Activated CD8-positive, alpha-beta memory T cell treated with anti-CD3 and anti-CD28 coated beads, Interleukin-2, amount 50 U/mL, for 4 hours (primary cell): ENCODE measurements around the gene OPRL1.

Experiments
- DNase-seq: peaks from one replicate; pipeline ENCODE4 v3.0.0-alpha.2; 2020

OPRL1 gene

DNA sequence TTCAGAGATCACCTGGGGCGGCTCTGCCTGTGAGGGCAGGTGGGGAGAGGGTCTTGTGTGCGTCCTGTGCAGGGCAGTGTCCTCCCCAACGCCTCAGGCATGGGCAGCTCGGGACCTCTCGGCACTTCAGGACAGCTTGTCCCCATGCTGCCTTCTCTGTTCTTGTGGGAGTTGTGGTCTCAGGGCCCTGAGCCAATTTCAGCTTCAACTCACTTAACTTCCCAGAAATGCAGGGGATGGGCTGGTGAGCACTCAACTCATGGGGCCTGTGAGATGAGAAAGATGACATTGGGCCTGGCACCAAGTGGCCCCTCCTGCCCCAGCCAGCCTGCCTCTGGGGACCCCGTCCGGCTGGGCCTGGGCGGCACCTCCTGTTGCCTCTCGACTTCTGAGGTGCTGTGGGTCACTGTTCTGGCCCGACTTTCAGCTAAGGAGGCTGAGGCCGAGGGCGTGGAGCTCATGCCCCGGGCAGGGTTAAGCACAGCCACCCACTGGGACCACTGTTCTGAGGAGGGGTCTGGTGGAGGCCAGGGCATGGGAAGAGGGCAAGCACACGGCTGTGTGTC is 7.3 kb upstream of the OPRL1 start:
- no peak for DNase-seq

DNA sequence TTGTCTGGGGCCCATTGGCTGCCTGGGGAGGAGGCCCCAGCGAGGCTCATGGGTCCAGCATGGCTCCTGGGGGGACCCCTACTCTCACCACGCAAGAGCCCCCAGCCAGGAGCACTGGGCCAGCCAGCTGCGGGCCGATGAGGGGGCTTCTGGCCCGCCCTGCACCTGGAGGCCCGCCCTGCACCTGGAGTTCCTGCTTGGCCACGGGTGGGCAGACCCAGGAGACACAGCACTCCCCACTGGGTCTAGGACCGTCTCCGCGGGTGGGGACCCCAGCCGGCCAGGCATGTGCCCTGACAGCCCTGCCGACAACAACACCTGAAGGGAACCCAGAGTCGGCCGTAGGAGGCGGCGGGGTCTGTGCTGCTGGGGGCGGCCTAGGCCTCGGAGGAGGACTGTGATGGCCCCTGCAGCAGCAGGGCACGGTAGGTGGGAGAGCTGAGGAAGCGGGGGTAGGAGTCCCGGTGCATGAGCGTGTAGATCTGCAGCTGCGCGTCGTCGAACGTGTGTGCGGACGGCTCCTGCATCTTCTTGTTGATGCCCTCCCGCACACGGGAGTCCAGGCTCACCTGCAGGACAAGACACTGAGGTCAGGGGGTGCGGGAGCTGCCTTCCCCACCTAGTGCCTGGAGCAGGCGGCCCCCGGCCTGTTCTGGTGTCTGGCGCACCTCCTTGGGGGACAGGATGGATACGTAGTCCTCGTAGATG is 6.3 kb upstream of the OPRL1 start:
- no peak for DNase-seq

DNA sequence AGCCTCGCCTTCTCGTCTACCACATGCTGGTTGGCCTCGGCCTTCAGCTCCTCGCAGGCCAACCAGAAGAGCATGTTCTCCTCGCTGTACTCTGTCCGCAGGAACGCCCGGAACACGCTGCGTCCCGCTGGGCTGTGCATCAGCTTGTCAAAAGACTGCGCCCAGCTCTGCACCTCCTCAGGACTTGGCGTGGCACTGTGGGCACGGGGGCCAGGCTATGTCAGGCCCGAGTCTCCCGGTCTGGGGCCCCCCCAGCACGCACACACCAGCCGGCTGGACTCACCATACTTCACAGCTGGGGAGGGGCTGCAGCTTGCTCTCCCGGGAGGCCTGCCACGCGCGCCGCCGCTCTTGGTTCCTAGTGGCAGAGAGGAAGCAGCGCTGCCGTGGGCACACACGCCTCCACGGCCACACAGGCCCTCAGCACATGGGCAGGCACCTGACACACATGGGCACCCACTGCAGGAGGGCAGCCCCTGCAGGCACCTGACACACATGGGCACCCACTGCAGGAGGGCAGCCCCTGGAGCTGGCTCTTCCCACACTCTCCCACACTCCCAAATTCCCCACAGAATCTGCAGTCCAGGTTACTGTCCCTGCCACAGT is 5.6 kb upstream of the OPRL1 start:
- no peak for DNase-seq

DNA sequence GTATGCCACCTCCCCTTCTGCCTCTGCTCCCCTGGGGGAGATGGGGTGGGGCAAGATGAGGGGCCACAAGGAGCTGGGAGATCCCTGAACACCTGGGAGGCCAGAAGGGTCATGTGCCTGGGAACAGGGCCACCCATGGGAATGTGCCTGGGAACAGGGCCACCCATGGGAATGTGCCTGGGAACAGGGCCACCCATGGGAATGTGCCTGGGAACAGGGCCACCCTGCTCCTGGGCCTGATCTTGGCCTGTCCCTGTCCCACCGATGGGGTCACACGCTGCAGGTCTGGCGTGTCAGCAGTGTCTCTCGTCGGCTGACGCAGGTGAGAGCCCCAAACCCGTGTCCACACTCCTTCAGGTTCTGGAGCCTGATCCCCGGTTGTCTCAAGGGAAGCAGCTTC is 4.9 kb upstream of the OPRL1 start:
- DNase-seq = no peak

DNA sequence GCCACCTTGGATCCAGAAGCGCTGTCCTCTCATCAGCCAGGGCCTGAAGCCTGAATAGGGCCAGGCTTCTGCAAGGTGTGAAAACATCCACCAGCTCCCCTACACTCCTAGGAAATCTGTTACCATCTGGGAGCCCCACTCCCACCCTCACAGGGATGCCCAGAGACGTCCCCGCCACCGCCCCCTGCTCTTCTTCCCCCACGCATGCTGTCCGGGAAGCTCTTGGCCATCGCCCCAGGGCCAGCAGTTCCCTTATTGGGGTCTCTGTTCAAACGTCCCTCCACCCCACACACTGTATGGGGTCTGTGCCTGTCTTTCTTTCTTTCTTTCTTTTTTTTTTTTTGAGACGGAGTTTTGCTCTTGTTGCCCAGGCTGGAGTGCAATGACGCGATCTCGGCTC is 4.3 kb upstream of the OPRL1 start:
- DNase-seq = no peak

DNA sequence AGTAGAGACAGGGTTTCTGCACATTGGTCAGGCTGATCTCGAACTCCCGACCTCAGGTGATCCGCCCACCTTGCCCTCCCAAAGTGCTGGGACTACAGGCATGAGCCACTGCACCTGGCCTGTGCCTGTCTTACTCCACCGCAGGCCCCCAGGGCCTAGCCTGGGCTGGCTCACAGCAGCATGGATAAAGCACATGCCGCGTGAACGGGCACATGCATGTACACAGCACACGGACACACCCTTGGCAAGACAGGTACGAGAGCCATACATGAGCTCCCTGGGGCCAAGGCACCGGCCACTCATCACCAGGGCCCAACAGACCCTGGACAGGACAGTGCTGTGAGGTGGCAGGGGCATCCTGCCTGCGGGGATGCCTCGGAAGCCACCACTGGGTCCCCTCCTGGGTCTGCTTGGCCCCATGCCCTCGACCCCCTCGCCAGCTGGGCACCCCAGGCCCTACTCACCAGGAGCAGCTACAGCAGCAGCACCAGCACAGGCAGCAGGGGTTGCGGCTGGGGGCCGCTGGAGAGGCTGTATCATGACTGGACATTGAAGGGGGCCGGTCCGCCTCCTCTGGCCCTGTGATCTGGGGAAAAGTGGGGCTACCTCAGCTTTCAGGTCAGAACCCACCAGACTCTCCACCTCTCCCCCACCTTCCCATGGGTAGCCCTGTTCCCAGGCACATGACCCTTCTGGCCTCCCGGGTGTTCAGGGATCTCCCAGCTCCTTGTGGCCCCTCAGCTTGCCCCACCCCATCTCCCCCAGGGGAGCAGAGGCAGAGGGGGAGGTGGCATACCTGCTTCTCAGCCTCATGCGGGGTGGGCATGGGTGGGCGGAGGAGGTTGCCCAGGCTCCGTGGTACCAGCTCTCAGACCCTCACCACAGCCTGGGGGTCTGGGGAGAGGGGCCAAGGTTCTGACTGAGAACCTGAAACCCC is 3.6 kb upstream of the OPRL1 start:
- no peak for DNase-seq

DNA sequence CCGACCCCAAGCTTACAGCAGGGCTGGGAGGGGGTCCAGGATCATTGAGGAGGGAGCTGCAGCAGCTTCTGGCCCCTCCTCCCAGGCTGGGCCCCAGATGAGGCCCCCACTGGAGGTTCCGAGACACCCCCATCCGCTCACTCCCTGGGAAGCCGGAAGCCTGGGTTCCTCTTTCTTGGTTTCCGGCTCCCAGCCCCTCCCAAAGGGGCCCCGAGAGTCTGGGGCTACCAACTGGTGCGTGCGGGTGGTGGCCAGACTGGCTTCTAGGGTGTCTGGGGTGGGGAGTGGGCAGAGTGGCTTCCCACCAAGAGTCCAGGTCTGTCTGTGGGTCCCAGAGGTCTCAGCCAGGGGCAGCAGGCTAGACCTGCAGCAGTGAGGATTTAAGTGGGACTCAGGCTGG is 2.8 kb upstream of the OPRL1 start:
- no peak for DNase-seq

DNA sequence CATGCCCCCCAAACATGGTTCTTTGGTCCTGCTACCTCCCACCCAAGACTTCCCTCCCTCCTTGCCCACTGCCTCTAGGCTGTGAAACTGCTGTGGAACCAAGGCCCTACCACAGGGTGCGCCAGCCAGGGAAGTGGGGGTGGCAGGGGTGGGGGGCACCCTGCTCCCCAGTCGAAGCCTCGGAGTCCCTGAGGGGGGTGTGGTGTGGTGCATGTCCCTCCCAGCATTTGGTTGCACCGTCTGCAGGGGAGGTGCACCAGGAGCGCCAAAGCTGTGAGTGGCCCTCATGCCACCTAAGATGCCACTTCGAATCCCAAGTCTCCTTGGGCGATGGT is 2.4 kb upstream of the OPRL1 start:
- DNase-seq = no peak

DNA sequence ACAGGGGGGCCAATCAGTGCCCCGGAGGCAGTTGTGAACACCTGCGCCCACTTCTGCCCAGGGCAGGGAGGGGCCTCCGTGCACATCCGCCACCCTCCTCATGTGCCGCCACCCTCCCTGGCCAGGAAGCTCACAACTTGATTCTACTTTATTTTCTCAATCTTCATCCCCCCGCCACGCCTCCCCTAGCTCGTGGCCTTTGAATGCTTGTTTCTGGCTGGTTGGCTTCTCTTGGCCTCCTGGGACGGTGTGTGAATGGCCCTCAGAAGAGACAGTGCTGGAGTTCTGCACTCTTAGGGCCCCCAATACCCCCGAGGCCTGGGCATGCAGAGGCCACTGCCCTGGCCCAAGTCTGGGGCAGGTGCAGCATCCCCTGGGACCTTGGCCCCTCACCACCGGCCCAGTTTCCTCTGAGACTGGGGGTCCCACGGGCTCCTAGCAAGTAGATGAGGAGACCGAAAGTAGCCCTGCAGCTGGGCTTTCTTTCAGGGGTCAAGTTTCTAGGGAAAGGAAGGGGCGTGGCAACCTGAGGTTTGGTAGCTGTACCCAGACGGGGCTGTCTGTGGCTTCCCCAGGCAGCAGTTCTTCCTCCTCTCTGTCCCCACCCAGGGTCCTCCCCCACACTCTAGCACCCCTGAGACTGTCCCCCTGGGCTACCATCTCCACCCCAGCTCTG is 1.9 kb upstream of the OPRL1 start:
- peak; percentile 47 for DNase-seq

DNA sequence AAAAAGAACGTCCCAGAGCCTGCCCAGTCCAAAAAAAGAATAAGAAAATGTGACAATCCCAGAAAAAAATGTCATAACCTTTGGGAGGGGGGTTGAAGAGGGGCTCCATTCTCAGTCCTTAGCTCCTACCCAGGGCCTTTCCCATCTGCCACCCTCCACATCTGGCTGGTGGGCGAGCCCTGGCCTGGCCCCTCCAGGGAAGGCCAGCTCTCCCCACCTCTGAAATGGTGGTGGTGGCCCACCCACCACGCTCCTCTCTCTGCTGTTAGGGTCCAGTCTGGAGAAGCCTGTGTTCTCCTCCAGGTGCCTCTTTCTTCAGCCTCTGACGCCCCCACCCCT is 979 bp upstream of the OPRL1 start:
- DNase-seq = no peak

DNA sequence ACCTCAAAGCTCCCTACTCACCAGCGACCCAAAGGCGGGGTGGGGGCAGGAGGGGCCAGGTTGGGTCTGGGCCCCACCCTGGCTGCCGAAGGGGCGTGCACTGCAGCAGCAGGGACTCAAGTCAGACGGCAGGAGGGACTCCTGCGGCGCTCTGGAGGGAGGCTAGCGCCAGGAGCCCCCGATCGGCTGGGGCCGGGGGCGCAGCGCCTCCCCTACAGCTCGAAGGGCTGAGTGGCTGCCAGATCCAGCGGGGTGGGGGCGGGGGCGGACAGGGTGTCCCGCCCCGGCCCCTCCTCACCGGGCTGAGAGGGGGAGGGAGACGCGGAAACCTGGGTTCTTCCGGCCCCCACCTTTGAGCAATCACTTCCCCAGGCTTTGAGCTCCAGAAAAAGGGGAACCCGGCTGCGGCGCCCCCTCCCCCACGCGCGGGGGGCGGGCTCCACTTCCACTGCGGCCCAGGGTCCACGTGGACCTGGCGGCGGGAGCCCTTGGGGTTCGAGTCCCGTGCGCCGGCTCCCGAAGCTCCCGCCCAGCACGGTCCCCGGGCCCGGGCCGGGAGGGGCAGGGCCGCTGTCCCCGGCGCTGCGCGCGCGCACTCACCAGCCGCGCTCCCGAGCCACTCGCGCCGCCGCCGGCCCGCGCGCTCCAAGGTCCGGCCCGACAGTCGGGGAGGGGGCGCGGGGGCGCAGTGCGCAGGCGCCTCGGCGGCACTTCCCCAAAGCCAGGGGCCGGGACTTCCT is 439 bp upstream of the OPRL1 start, which contains the start of gene RGS19:
TSS of gene RGS19 (minus strand) at position 246 of the 740 bp plus-strand sequence. CDS start 2,632 bp downstream, outside the sequence.
- peak; percentile 66 for DNase-seq

DNA sequence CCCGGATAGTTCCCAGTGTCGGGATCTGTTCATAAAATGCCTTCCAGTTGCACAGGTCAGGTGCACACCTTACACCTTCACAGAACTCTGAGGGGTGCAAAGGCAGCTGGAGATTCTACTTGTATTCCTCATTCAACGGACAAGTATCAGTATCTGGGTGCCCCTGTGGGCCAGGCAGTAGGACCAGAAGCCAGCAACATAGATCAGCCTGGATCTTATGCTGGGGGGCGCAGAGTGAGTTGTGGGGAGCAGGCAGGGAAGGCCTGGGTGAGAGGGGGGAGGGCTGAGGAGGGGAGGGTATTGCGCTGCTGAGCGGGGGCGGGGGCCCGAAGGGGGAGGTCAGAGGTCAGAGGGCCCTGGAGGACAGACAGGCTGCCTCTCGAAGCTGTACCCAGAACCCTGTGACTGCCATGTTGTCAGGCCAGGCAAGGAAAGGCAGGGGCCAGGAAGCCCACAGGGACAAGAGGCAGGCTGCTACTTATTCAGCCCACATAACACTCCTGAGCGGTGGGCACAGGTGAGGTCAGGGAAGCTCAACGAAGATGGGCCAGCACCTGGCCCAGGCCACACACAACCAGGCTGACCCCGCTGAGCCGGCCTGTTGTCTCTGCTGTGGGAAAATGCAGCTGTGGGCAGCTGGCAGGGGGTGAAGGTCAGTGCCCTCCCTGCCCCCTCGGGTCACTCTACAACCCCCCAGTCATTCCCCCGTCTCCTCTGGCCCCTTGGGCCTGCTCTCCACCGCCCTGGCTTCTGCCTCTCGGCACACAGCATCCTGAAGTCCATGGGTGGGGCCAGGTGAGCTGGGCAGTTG is 1.1 kb downstream of the OPRL1 start:
- DNase-seq = no peak

DNA sequence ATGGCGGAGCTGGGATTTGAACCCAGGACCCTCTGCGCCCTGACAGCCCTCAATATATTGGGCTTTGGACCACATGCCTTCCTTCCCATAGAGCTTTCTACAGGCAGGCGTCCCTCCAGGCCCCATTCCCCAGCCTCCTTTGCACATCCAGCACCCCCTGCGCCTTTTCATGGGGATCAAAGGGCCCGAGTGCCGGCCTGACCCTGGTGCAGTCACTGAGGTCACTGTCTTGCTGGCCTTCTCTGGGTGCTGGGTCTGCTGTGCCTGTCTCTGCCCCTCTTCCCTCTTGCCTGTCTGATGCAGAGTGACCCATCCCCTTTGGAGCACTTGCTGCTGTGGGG is 1.7 kb downstream of the OPRL1 start:
- no peak for DNase-seq

DNA sequence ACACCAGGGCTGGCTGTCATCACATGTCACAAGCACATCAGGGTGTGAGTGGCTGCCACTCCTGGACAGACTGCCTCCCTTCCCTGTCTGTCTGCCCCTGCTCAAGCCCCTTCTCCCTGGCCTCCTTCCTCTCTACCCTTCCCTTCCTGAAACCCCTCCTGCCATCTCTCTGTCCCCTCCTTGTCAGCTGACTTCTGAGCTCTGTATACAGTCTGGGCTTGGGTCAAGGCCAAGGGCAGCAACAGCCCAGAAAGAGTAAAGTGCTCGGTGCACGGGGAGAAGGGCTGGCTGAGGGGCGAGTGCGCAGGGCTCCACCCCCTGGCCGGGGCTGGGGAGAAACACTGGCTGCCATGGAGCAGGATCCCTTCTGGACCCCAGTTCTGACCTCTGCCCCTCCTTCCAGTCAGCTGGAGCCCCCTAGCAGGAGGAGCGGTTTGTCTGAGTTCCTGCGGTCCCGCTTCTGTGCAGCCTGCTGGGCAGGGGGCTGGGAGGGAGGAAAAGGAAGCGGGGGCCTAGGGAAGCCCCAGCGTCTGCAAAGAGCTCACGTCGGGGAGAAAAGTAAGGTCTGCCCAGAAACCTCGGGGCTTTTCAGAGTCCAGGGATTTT is 2.3 kb downstream of the OPRL1 start:
- DNase-seq = no peak

DNA sequence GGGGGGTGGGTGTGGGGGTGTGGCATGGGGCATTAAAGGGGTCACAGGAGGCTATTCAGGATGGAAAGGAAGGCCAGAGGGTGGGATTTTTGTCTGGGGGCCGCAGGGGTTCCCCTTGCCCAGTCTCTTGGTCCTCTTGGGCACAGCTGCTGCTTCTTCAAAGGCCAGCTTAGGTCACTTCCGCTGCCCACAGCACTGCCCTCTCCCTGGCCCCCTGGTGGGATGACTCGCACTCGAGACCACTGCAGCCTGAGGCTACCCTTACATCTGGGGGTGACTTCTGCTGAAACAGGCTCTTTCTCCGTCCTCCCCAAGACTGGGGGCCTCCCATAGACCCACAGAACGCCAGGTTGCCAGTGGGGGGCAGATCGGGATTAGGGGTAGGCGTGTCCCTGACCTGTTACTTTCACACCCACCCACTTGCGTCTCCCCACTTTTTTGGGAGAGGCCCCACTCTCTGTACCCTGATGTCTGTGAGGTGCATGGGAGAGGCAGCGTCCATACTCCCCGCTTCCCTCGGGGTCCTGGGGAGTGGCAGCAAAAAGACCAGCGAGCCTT is 3.0 kb downstream of the OPRL1 start:
- no peak for DNase-seq

DNA sequence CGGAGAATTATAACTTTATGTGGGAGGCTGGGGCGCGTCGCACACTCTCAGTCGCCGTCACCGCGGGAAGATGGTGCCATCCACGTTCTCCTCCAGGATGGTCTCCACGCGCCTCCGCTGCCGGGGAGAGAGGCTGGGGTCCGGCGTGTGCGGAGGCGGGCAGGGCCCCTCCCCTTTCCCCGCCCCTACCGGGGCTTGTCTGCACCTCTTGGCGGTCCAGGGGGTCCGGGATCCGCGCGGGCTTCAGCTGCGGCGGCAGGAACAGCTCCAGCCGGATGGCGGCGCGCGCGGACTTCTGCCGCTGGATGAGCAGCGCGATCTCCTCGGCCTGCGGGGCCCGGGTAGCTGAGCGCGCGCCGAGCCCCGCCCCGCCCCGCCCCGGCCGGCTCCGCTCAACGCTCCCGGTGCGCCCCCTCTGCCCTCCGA is 3.5 kb downstream of the OPRL1 start:
- DNase-seq = peak; percentile 71

DNA sequence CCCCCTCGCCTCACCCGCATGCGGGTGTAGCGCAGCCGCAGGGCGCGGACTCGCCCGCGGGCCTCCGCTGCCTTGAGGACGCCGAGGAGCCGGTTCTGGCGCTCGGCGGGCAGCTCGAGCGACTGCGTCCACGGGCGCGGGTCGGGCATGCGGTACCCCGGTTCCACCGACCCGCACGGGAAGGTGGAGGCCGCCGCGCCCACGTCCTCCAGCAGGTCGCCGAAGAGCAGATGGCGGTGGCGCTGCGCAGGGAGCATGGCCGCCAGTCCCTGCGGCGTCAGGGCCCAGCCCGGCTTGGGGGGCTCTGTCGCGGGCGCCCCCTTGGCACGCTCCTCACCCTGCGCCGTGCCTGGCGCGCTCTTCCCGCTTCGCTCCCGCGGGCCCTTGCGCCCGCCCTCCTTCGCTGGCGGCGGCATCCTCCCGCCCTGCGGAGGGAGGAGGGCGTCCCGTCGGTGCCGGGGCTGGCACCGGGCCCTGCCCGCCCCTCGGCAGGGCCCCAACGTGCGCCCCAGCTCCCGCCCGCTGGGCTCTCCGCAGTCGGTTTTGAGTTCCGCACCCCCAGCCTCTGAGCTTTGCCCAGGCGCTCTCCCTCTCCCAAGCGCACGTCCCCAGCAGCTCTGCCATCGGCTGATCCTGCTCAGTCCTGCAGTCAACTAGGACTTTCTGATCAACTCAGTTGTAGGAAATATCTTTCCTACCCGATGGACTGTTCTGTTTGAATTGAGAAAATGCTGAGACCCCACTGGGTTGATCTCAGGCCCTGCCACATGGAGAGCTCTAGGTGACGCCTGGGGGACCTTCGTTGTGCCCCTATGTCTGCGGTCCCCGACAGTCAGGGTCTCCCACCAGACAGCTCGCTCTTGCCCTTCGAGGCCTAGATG is 4.2 kb downstream of the OPRL1 start, which contains the start of gene LKAAEAR1:
TSS of gene LKAAEAR1 (minus strand) at position 595 of the 881 bp plus-strand sequence. CDS start at position 416, 179 bp downstream.
- no peak for DNase-seq

DNA sequence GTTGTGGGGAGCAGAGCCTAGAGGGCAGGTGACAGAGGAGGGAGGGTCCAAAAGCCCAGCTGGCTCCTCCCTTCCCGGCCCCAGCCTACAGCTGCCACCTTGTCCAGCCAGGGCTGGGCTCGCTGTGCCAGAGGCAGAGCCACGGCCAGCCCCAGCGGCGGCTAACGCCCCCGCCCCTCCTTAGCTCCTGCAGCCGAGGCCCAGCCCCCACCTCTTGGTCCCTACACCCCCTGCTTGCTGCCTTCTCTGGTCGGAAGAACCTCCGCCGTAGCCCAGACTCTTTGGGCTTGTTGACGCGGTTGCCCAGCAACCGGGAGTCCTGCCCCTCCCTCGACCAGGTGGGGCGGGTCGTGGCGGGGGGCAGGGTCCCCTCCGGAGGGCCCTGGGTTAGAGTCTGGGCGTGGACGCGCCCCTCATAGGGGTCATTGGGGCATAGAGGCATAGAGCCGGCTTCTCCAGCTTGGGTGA is 4.8 kb downstream of the OPRL1 start:
- no peak for DNase-seq

DNA sequence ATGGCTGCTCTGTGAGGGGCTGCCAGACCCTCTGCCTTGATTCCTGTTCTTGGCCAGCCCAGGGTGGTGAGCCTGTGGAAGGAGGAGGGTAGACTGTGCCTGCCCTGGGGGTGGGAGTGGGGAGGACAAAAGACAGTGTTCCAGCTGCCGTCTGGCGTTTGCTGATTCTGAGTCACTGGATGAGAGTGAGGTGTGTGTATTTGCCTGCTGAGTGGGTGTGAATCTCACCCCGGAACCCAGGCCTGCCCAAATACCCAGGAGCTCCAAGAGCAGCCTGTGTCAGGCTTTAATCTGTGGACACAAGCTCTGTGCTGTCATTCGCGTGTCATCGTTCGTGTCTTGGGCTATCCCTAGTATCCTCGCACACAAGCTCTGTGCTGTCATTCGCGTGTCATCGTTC is 6.9 kb downstream of the OPRL1 start:
- DNase-seq = no peak
